Colonic mucosa (tissue), 4 donors: Measurements from ENCODE around the gene PRDX2. TPM values are rescaled to one million over a fixed set of nuclear protein-coding genes. Genes with fewer than 3 reads are reported as not detected.

Experiments
- DNase-seq: peaks from one replicate; pipeline ENCODE4 v3.0.0-alpha.2; 2020
- H3K27ac ChIP-seq: fragments of 200-600 bp; one replicate; pipeline ENCODE4 v1.8.0; 2021
- H3K27me3 ChIP-seq: fragments of 200-600 bp; one replicate; pipeline ENCODE4 v1.8.0; 2021
- H3K36me3 ChIP-seq: fragments of 200-600 bp; one replicate; pipeline ENCODE4 v1.8.0; 2021
- H3K4me1 ChIP-seq: fragments of 200-600 bp; one replicate; pipeline ENCODE4 v1.8.0; 2021; ENCODE audit warnings: mild to moderate bottlenecking
- H3K4me3 ChIP-seq: fragments of 200-600 bp; one replicate; pipeline ENCODE4 v1.8.0; 2021
- H3K9ac ChIP-seq, 2 donors: one replicate each; pipeline ENCODE4 v1.7.0; 2013; ENCODE audit warnings: control low read depth in 2 of 2, low read depth in 2 of 2, low read length in 2 of 2
- H3K9me3 ChIP-seq: fragments of 200-600 bp; one replicate; pipeline ENCODE4 v1.8.0; 2021
- intact Hi-C: fragments of 100-400 bp; cut with DNase I; formaldehyde crosslinking; loops from one replicate; pipeline ENCODE4 v1.14.1; 2022
- total RNA-seq, 2 donors: library from RNA; stranded (reverse); fragmentation: NEBNext Ultra II Directional in 1 of 2; extraction: Animal tissue kit (Norgen Biotek cat#: 25700) in 1 of 2; gene quantifications; one replicate each; pipeline ENCODE4 v1.2.1, GENCODE V29; 2021
- TF ChIP-seq, protein P1 (sequence below): fragments of 200-600 bp; IDR thresholded peaks from one replicate; pipeline ENCODE4 v1.8.0; 2022; ENCODE audit warnings: antibody characterized with exemption, mild to moderate bottlenecking
- donor health status: healthy.
- donor health status: DM: no; HTN: no; CAD: no.
- donor health status: DM: no; HTN: no; CAD: no.

The PRDX2 gene
- total RNA-seq, 2 donors from 2014 or later: 347 to 417 TPM

DNA sequence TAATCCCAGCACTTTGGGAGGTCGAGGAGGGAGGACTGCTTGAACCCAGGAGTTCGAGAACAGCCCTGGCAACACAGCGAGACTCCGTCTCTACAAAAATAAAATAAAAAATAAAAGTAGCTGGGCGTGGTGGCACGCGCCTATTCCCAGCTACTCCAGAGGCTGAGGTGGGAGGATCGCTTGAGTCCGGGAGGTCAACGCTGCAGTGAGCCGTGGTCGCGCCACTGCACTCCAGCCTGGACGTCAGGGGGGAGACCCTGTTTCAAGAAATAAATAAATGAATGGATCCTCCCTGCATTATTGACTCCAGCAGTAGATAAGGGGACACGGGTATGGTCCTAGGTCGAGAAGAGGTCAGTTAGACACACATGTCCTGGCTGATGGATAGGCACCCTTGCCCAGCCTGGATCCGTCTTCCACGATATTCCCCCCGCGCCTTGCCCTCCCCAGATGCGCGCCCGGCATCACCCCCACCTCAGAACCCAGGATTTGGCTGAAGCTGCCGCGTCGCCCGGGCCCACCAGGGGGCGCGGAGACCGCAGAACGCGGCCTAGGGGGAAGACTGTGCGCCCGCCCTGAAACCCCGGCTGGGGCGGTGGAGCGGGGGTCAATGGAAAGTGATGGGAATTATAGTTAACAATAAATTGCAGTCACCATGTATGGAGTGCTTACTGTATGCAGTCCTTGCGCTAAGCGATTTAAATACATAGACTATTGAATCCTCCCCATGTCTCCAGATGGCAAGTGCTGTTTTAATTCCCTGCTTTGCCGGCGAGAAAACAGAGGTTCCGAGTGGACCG is 24.2 kb downstream of the PRDX2 start:
- H3K9me3 ChIP-seq: no peaks in the 10 kb centered on the region
- intact Hi-C loops: loop anchor here (2.0 kb wide), 1 partner anchor 19 kb away; no protein-coding TSS in a partner anchor
- H3K27me3 ChIP-seq: no peaks in the 10 kb centered on the region
- H3K9ac ChIP-seq: peak overlapping the region; percentile 84 to 93
- TF ChIP-seq, protein P1, sequence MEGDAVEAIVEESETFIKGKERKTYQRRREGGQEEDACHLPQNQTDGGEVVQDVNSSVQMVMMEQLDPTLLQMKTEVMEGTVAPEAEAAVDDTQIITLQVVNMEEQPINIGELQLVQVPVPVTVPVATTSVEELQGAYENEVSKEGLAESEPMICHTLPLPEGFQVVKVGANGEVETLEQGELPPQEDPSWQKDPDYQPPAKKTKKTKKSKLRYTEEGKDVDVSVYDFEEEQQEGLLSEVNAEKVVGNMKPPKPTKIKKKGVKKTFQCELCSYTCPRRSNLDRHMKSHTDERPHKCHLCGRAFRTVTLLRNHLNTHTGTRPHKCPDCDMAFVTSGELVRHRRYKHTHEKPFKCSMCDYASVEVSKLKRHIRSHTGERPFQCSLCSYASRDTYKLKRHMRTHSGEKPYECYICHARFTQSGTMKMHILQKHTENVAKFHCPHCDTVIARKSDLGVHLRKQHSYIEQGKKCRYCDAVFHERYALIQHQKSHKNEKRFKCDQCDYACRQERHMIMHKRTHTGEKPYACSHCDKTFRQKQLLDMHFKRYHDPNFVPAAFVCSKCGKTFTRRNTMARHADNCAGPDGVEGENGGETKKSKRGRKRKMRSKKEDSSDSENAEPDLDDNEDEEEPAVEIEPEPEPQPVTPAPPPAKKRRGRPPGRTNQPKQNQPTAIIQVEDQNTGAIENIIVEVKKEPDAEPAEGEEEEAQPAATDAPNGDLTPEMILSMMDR: peak; percentile 99
- peak overlapping the region; percentile 91 for H3K27ac ChIP-seq
- H3K36me3 ChIP-seq: no peaks in the 10 kb centered on the region
- peaks cover 4% of the 10 kb centered on the region for H3K4me1 ChIP-seq
- DNase-seq: peak; percentile 90
- peak overlapping the region; percentile 60 for H3K4me3 ChIP-seq

DNA sequence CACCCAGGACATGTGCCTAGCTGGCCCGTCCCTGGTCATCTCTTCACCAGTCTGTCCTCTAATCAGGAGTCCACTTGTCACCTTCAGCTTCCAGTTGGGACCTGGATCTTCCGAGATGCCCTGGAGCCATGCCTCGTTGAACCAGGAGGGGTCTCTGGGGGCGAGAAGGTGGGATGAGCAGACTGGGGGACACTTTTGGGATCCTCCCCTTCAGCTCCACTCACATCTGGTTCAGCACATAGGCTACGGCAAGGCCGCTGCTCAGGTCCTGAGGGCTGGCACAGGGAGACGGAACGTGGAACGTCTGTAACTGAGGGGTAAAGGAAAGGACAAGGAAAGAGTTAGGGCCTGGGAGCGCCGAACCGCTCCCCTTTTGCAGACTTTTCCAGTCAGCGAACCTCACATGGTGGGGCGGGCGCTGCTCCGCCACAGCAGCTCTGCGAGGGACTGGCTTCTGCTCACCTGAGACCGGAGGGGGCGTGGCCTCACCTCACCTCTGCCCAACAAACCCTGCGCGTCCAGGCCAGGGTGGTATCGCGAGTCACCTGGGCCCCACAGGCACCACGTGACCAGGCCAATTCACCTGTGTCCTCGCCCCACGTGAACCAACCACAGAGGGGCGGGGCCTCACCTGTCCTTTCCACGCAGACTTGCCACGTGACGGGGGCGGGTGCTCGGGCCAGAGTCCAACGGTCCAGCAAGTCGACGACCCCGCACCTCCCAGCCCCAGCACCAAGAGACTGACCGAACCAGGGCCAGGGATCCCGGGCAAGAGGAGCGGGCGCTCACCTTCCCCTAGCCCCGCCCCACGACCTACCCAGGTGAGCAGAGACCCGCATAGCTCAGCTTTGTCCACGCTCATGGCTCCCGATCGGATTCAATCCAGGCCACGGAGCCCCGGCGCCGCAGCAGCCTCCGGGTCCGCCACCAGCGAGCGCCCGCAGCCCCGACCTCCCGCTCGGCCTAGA is 26.7 kb downstream of the PRDX2 start, which contains the start of gene HOOK2:
Gene HOOK2 (minus strand): TSS at position 965 of the 968 bp plus-strand sequence. CDS start 103 bp downstream, at position 862.
- peak; percentile 98 for DNase-seq
- Histone ChIP-seq H3K27me3 (no peaks in the 10 kb centered on the region), H3K27ac (peak within 1 kb of the TSS; percentile 91), H3K9ac (peak within 1 kb of the TSS; percentile 68 to 87), H3K4me3 (peak within 1 kb of the TSS; percentile 67), H3K4me1 (peaks cover 4% of the 10 kb centered on the region), H3K36me3 (no peaks in the 10 kb centered on the region), H3K9me3 (no peaks in the 10 kb centered on the region)
- intact Hi-C loops: no loop called here
- TF ChIP-seq, protein P1: no peak

DNA sequence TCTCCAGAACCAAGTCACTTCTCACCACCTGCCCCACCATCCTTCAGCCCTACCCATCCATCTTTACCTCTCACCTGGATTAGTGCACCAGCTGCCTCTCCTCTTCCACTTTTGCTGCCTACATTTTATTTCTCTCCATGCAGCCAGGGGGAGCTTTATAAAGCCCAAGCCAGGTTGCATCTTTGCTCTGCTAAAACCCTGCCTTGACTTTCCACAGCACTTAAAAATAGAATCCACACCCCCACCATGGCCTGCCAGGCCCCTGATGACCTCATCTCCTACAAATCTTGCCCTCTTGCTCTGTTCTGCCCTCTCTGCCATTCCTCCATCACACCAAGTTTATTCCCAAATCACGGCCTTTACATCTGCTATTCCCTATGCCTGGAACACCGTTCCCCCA is 28.0 kb downstream of the PRDX2 start:
- peaks cover 4% of the 10 kb centered on the region for H3K4me1 ChIP-seq
- H3K4me3 ChIP-seq: no peak overlapping the region
- intact Hi-C loops: no loop called here
- H3K9ac ChIP-seq: peak overlapping the region in 1 of 2 donors; percentile 5
- DNase-seq: no peak
- no peaks in the 10 kb centered on the region for H3K27me3 ChIP-seq
- no peaks in the 10 kb centered on the region for H3K36me3 ChIP-seq
- TF ChIP-seq, protein P1: no peak
- H3K27ac ChIP-seq: no peak overlapping the region
- H3K9me3 ChIP-seq: no peaks in the 10 kb centered on the region

DNA sequence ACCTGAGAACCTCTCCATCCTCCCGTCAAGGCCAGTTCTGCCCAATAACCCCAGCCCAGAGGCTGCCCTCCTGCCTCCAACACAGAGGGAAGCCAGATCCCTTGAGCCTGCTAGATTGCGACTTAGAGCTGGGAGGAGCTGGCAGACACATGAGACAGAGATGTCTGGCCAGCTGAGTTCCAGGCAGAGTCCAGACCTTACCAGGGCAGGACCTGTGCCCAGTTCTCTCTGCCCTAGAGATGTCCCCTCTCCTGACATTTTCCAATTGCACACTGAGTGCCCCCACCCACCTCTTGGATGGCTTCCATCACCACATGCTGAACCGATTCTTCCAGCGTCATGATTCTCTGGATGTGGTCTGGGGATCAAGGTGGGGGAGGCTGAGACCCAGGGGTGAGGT is 29.3 kb downstream of the PRDX2 start:
- Histone ChIP-seq H3K36me3 (no peaks in the 10 kb centered on the region), H3K27me3 (no peaks in the 10 kb centered on the region), H3K4me3 (no peak overlapping the region), H3K27ac (no peak overlapping the region), H3K9ac (no peak overlapping the region), H3K9me3 (no peaks in the 10 kb centered on the region), H3K4me1 (peaks cover 3% of the 10 kb centered on the region)
- no peak for DNase-seq
- TF ChIP-seq, protein P1: no peak
- intact Hi-C loops: no loop called here

DNA sequence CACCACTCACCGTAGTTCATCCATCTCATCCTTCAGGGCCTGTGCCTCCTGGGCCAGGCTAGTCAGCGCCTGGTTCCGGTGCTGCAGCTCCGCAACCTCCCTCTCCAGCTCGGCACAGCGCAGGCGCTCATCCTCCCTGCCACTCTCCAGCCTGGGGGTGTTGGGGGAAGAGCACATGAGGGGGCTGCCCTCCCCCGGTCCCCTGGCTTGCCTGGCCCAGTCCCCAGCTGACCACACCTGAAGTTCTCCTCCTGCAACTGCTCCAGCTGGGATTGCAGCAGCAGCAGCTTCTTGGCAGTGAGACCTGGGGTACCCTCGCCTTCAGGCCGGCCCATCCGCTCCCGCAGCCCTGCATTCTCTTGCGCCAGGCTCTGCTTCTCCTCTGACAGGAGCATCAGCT is 30.7 kb downstream of the PRDX2 start:
- no peaks in the 10 kb centered on the region for H3K9me3 ChIP-seq
- H3K4me1 ChIP-seq: no peaks in the 10 kb centered on the region
- H3K9ac ChIP-seq: peak overlapping the region in 1 of 2 donors; percentile 24
- H3K4me3 ChIP-seq: no peak overlapping the region
- H3K27ac ChIP-seq: no peak overlapping the region
- TF ChIP-seq, protein P1: no peak
- DNase-seq: no peak
- intact Hi-C loops: no loop called here
- no peaks in the 10 kb centered on the region for H3K36me3 ChIP-seq
- H3K27me3 ChIP-seq: no peaks in the 10 kb centered on the region
